SK-N-SH (cell line): Measurements from ENCODE around the gene MBNL1. TPM values are rescaled to one million over a fixed set of nuclear protein-coding genes. Genes with fewer than 3 reads are reported as not detected.

Source experiments
- CTCF ChIA-PET: fragments of 300-600, 350-600 bp; formaldehyde crosslinking; extraction: SDS; loops from one replicate; lab custom pipeline; 2021; lab: Yijun Ruan, JAX
- POLR2A ChIA-PET: fragments of 350-600 bp; sonication (Branson Sonifier 250); formaldehyde crosslinking; extraction: SDS; loops from one replicate; lab custom pipeline; 2020; ENCODE audit warnings: antibody characterized with exemption, inconsistent platforms; lab: Yijun Ruan, JAX
- DNase-seq: peaks from one replicate; pipeline ENCODE4 v3.0.0; 2012
- H2AFZ ChIP-seq: fragments of 200-600 bp; sonication (generic); 2 replicates; pipeline ENCODE4 v1.8.1; 2016; ENCODE audit warnings: antibody characterized with exemption, mild to moderate bottlenecking, low read depth
- H3F3A ChIP-seq: fragments of 200-600 bp; sonication (generic); replicated peaks from 2 replicates; pipeline ENCODE3; 2016; ENCODE audit warnings: antibody characterized with exemption, mild to moderate bottlenecking; ENCODE audit not compliant: insufficient read depth
- H3K27ac ChIP-seq, 2 experiments: fragments of 200-500 bp in 1 of 2; fragments of 200-600 bp in 1 of 2; sonication (Bioruptor generic) in 1 of 2; sonication (generic), shearing (Covaris generic) in 1 of 2; 2 replicates each; pipeline versions ENCODE4 v1.5.1 to v1.6.1; 2014 to 2016; ENCODE audit warnings: low read depth in 2 of 2, inconsistent platforms in 1 of 2, low read length in 1 of 2, mild to moderate bottlenecking in 1 of 2, mixed read lengths in 1 of 2
- H3K27me3 ChIP-seq: fragments of 200-600 bp; sonication (generic), shearing (Covaris generic); 2 replicates; pipeline ENCODE4 v1.6.1; 2016; ENCODE audit warnings: mixed run types; ENCODE audit not compliant: insufficient read depth
- H3K36me3 ChIP-seq, 2 experiments: fragments of 200-500 bp in 1 of 2; fragments of 200-600 bp in 1 of 2; sonication (Bioruptor generic) in 1 of 2; sonication (generic) in 1 of 2; replicated peaks in 1 of 2; 2 replicates each; pipeline versions ENCODE3 to v1.5.1; 2014 to 2016; ENCODE audit warnings: low read length in 1 of 2, mild to moderate bottlenecking in 1 of 2; ENCODE audit not compliant: insufficient read depth in 2 of 2, control insufficient read depth in 1 of 2
- H3K4me1 ChIP-seq, 2 experiments: fragments of 200-500 bp in 1 of 2; fragments of 200-600 bp in 1 of 2; sonication (Bioruptor generic) in 1 of 2; sonication (generic), shearing (Covaris generic) in 1 of 2; 2 replicates each; pipeline versions ENCODE4 v1.5.1 to v1.6.1; 2014 to 2016; ENCODE audit warnings: low read depth in 1 of 2, low read length in 1 of 2, mixed run types in 1 of 2; ENCODE audit not compliant: insufficient read depth in 2 of 2, control insufficient read depth in 1 of 2
- H3K4me2 ChIP-seq: fragments of 200-600 bp; sonication (generic), shearing (Covaris generic); 2 replicates; pipeline ENCODE4 v1.6.1; 2017; ENCODE audit warnings: mixed run types
- H3K4me3 ChIP-seq, 2 experiments: fragments of 200-500 bp in 1 of 2; fragments of 200-600 bp in 1 of 2; sonication (Bioruptor generic) in 1 of 2; sonication (generic), shearing (Covaris generic) in 1 of 2; 2 replicates each; pipeline versions ENCODE4 v1.5.1 to v1.8.1; 2014 to 2016; ENCODE audit warnings: low read depth in 2 of 2, inconsistent platforms in 1 of 2, low read length in 1 of 2, mild to moderate bottlenecking in 1 of 2, mixed read lengths in 1 of 2, moderate library complexity in 1 of 2
- H3K79me2 ChIP-seq: fragments of 200-600 bp; sonication (generic); 2 replicates; pipeline ENCODE4 v1.8.1; 2017; ENCODE audit warnings: mild to moderate bottlenecking; ENCODE audit not compliant: insufficient read depth
- H3K9ac ChIP-seq: fragments of 200-600 bp; sonication (generic); 2 replicates; pipeline ENCODE4 v1.6.1; 2017; ENCODE audit warnings: mixed run types
- H3K9me2 ChIP-seq: fragments of 200-600 bp; sonication (generic); 2 replicates; pipeline ENCODE4 v1.6.1; 2017; ENCODE audit warnings: mixed run types
- H3K9me3 ChIP-seq: fragments of 200-600 bp; sonication (generic); 2 replicates; pipeline ENCODE4 v1.6.1; 2017; ENCODE audit warnings: mixed run types, mild to moderate bottlenecking, moderate library complexity
- H4K20me1 ChIP-seq: fragments of 200-600 bp; sonication (generic); 2 replicates; pipeline ENCODE4 v1.6.1; 2017; ENCODE audit warnings: mild to moderate bottlenecking, mixed run types; ENCODE audit not compliant: insufficient read depth
- ELF1 ChIP-seq: IDR thresholded peaks from 2 replicates; pipeline ENCODE4 v1.4.0; 2012
- FOSL2 ChIP-seq: IDR thresholded peaks from 2 replicates; pipeline ENCODE4 v1.4.0; 2012; ENCODE audit warnings: low read depth, mild to moderate bottlenecking, moderate library complexity, borderline replicate concordance
- FOXJ3 ChIP-seq: sonication (generic); formaldehyde crosslinking; IDR thresholded peaks from 2 replicates; pipeline ENCODE4 v1.5.1; 2020; ENCODE audit warnings: mild to moderate bottlenecking, missing genetic modification reagents
- GATA2 ChIP-seq: sonication (generic); formaldehyde crosslinking; IDR thresholded peaks from 2 replicates; pipeline ENCODE4 v1.5.0; 2020; ENCODE audit warnings: mild to moderate bottlenecking, missing genetic modification reagents
- MXI1 ChIP-seq: IDR thresholded peaks from 2 replicates; pipeline ENCODE4 v1.6.1; 2012; ENCODE audit warnings: mild to moderate bottlenecking, low read depth, low read length, improper control_type of control experiment
- POLR2AphosphoS5 ChIP-seq: IDR thresholded peaks from 2 replicates; pipeline ENCODE4 v1.6.1; 2012; ENCODE audit warnings: low read depth, low read length
- RFX5 ChIP-seq: IDR thresholded peaks from 2 replicates; pipeline ENCODE4 v1.6.1; 2012; ENCODE audit warnings: mild to moderate bottlenecking, improper control_type of control experiment, low read length
- SIN3A ChIP-seq: IDR thresholded peaks from 2 replicates; pipeline ENCODE4 v1.6.1; 2012; ENCODE audit warnings: low read depth, mild to moderate bottlenecking, low read length, moderate library complexity, borderline replicate concordance
- SMC3 ChIP-seq: IDR thresholded peaks from 2 replicates; pipeline ENCODE4 v1.6.1; 2012; ENCODE audit warnings: low read depth, low read length, improper control_type of control experiment
- TAF1 ChIP-seq: IDR thresholded peaks from 2 replicates; pipeline ENCODE4 v1.6.1; 2012; ENCODE audit warnings: low read depth, mild to moderate bottlenecking, low read length, moderate library complexity, borderline replicate concordance
- TEAD4 ChIP-seq: IDR thresholded peaks from 2 replicates; pipeline ENCODE4 v1.4.0; 2012; ENCODE audit warnings: mild to moderate bottlenecking, borderline replicate concordance; ENCODE audit not compliant: insufficient read depth
- WGBS: methylation state at CpG from one replicate; pipeline ENCODE4 v1.1.6; 2017; ENCODE audit warnings: low lambda C conversion rate; 5-methylcytosine and 5-hydroxymethylcytosine counted together
- polyA plus RNA-seq, 3 experiments: library from polyadenylated mRNA; depleted of rRNA; stranded (reverse); fragments of >200 nt; gene quantifications; 2 replicates each; pipeline ENCODE4 v1.2.3, GENCODE V29; 2012
- TF ChIP-seq, protein P1 (sequence below): IDR thresholded peaks from 2 replicates; pipeline ENCODE4; 2012
- TF ChIP-seq, protein P2 (sequence below): fragments of 200-600 bp; sonication (generic); IDR thresholded peaks from 2 replicates; pipeline ENCODE4 v1.6.1; 2017; ENCODE audit warnings: antibody characterized with exemption, mild to moderate bottlenecking, moderate library complexity
- TF ChIP-seq, protein P3 (sequence below): fragments of 150-350 bp; IDR thresholded peaks from 2 replicates; pipeline ENCODE4 v1.6.1; 2017; ENCODE audit warnings: antibody characterized with exemption, low read length, low read depth, borderline replicate concordance
- TF ChIP-seq, protein P4 (sequence below): IDR thresholded peaks from 2 replicates; pipeline ENCODE4 v1.6.1; 2012; ENCODE audit warnings: mild to moderate bottlenecking, low read depth, low read length, moderate library complexity
- TF ChIP-seq, protein P5 (sequence below): IDR thresholded peaks from 2 replicates; pipeline ENCODE4 v1.4.0; 2012; ENCODE audit warnings: low read depth, borderline replicate concordance

Gene MBNL1
- polyA plus RNA-seq, 1 of the 3 experiments (the other 2 are of a cell fraction): 44.3 TPM

DNA sequence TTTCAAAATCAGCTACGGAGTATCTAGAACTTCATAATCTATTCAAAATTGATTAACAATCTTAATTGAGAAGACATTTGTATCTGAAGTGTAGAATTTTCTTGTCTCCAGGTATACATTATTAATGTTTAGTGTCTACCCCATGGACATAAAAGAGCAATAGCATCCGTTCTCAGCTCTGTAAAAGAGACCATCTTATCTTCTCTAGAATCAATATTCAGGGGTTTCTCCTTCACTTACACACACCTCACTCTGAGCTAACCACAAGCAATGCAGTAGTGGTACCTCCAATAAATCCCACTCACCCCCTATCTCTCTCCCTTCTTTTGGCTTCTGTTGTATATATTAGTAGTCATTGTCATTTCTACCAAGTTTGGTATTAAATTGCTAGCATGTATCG, 16.2 kb downstream of the MBNL1 start:
- Histone ChIP-seq H3K9me2 (no peaks in the 10 kb centered on the region), H3K36me3 (peaks cover 0 to 25% of the 10 kb centered on the region in 2 experiments), H3K4me1 (peaks cover 14 to 18% of the 10 kb centered on the region in 2 experiments; a peak in 3 of 4 replicates), H3K79me2 (peaks cover 97% of the 10 kb centered on the region), H3K27ac (no peak overlapping the region), H3F3A (peaks cover 36% of the 10 kb centered on the region), H2AFZ (no peak overlapping the region), H3K9ac (no peak overlapping the region), H3K4me3 (no peak overlapping the region), H3K27me3 (no peaks in the 10 kb centered on the region), H3K4me2 (no peak overlapping the region), H3K9me3 (no peaks in the 10 kb centered on the region), H4K20me1 (peaks cover 89% of the 10 kb centered on the region)
- no peak for DNase-seq
- WGBS: 94% methylated on average over 3 of the region's 3 CpGs
- TF ChIP-seq, protein P1, sequence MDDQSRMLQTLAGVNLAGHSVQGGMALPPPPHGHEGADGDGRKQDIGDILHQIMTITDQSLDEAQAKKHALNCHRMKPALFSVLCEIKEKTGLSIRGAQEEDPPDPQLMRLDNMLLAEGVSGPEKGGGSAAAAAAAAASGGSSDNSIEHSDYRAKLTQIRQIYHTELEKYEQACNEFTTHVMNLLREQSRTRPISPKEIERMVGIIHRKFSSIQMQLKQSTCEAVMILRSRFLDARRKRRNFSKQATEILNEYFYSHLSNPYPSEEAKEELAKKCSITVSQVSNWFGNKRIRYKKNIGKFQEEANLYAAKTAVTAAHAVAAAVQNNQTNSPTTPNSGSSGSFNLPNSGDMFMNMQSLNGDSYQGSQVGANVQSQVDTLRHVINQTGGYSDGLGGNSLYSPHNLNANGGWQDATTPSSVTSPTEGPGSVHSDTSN: no peak
- TF ChIP-seq FOSL2 (no peak), SMC3 (no peak), TAF1 (no peak), POLR2AphosphoS5 (no peak), ELF1 (no peak), TEAD4 (no peak), FOXJ3 (CRISPR knock-in tag) (no peak), MXI1 (no peak), RFX5 (no peak), GATA2 (CRISPR knock-in tag) (no peak), SIN3A (no peak)
- TF ChIP-seq, protein P2, sequence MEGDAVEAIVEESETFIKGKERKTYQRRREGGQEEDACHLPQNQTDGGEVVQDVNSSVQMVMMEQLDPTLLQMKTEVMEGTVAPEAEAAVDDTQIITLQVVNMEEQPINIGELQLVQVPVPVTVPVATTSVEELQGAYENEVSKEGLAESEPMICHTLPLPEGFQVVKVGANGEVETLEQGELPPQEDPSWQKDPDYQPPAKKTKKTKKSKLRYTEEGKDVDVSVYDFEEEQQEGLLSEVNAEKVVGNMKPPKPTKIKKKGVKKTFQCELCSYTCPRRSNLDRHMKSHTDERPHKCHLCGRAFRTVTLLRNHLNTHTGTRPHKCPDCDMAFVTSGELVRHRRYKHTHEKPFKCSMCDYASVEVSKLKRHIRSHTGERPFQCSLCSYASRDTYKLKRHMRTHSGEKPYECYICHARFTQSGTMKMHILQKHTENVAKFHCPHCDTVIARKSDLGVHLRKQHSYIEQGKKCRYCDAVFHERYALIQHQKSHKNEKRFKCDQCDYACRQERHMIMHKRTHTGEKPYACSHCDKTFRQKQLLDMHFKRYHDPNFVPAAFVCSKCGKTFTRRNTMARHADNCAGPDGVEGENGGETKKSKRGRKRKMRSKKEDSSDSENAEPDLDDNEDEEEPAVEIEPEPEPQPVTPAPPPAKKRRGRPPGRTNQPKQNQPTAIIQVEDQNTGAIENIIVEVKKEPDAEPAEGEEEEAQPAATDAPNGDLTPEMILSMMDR: no peak
- TF ChIP-seq, protein P3, sequence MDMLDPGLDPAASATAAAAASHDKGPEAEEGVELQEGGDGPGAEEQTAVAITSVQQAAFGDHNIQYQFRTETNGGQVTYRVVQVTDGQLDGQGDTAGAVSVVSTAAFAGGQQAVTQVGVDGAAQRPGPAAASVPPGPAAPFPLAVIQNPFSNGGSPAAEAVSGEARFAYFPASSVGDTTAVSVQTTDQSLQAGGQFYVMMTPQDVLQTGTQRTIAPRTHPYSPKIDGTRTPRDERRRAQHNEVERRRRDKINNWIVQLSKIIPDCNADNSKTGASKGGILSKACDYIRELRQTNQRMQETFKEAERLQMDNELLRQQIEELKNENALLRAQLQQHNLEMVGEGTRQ: no peak
- TF ChIP-seq, protein P4, sequence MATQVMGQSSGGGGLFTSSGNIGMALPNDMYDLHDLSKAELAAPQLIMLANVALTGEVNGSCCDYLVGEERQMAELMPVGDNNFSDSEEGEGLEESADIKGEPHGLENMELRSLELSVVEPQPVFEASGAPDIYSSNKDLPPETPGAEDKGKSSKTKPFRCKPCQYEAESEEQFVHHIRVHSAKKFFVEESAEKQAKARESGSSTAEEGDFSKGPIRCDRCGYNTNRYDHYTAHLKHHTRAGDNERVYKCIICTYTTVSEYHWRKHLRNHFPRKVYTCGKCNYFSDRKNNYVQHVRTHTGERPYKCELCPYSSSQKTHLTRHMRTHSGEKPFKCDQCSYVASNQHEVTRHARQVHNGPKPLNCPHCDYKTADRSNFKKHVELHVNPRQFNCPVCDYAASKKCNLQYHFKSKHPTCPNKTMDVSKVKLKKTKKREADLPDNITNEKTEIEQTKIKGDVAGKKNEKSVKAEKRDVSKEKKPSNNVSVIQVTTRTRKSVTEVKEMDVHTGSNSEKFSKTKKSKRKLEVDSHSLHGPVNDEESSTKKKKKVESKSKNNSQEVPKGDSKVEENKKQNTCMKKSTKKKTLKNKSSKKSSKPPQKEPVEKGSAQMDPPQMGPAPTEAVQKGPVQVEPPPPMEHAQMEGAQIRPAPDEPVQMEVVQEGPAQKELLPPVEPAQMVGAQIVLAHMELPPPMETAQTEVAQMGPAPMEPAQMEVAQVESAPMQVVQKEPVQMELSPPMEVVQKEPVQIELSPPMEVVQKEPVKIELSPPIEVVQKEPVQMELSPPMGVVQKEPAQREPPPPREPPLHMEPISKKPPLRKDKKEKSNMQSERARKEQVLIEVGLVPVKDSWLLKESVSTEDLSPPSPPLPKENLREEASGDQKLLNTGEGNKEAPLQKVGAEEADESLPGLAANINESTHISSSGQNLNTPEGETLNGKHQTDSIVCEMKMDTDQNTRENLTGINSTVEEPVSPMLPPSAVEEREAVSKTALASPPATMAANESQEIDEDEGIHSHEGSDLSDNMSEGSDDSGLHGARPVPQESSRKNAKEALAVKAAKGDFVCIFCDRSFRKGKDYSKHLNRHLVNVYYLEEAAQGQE: no peak
- TF ChIP-seq, protein P5, sequence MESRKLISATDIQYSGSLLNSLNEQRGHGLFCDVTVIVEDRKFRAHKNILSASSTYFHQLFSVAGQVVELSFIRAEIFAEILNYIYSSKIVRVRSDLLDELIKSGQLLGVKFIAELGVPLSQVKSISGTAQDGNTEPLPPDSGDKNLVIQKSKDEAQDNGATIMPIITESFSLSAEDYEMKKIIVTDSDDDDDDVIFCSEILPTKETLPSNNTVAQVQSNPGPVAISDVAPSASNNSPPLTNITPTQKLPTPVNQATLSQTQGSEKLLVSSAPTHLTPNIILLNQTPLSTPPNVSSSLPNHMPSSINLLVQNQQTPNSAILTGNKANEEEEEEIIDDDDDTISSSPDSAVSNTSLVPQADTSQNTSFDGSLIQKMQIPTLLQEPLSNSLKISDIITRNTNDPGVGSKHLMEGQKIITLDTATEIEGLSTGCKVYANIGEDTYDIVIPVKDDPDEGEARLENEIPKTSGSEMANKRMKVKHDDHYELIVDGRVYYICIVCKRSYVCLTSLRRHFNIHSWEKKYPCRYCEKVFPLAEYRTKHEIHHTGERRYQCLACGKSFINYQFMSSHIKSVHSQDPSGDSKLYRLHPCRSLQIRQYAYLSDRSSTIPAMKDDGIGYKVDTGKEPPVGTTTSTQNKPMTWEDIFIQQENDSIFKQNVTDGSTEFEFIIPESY: no peak
- CTCF ChIA-PET: interaction anchor here (1.2 to 2.5 kb wide), 3 partner anchors 9 to 12 kb away, joined by 3 to 13 read pairs (median 5); no protein-coding TSS in a partner anchor
- POLR2A ChIA-PET: no interaction called here
